K562 (cell line): ENCODE results near the gene MLST8. TPM values are rescaled to one million over a fixed set of nuclear protein-coding genes. Genes with fewer than 3 reads are reported as not detected.

ENCODE experiments used
- BCLAF1 ChIP-seq, 2 experiments: fragments of 450-650 bp in 1 of 2; IDR thresholded peaks; 2 replicates each; pipeline ENCODE4 v1.6.1; 2011 to 2017; ENCODE audit warnings: low read depth in 2 of 2, antibody characterized with exemption in 1 of 2, borderline replicate concordance in 1 of 2, low read length in 1 of 2, mild to moderate bottlenecking in 1 of 2, mixed read lengths in 1 of 2; ENCODE audit not compliant: control insufficient read depth in 1 of 2
- BRCA1 ChIP-seq, 2 experiments: fragments of 450-650 bp in 1 of 2; sonication (generic) in 1 of 2; formaldehyde crosslinking in 1 of 2; IDR thresholded peaks; 2 replicates each; pipeline versions ENCODE4 v1.5.0 to v1.6.1; 2017 to 2020; ENCODE audit warnings: mild to moderate bottlenecking in 1 of 2, missing genetic modification reagents in 1 of 2
- C11orf30 ChIP-seq: fragments of 450-650 bp; IDR thresholded peaks from 2 replicates; pipeline ENCODE4 v1.6.1; 2016; ENCODE audit warnings: low read depth, mild to moderate bottlenecking
- CREB3L1 ChIP-seq: fragments of 450-650 bp; IDR thresholded peaks from 2 replicates; pipeline ENCODE4 v1.6.1; 2014; ENCODE audit warnings: low read depth, mild to moderate bottlenecking, moderate library complexity, borderline replicate concordance
- FIP1L1 ChIP-seq: fragments of 200-400 bp; formaldehyde crosslinking; IDR thresholded peaks from 2 replicates; pipeline ENCODE4 v1.6.1; 2018; ENCODE audit warnings: mild to moderate bottlenecking, low read depth, low read length; ENCODE audit not compliant: poor library complexity, severe bottlenecking
- HEY1 ChIP-seq: fragments of 250-450 bp; sonication (Bioruptor Pico); IDR thresholded peaks from 2 replicates; pipeline ENCODE4 v1.5.0; 2020; ENCODE audit warnings: mild to moderate bottlenecking, moderate library complexity, borderline replicate concordance
- HIVEP1 ChIP-seq: fragments of 250-450 bp; sonication (Bioruptor Pico); IDR thresholded peaks from 2 replicates; pipeline ENCODE4 v1.4.0; 2020; ENCODE audit warnings: mild to moderate bottlenecking
- KDM5B ChIP-seq: fragments of 200-600 bp; sonication (generic); IDR thresholded peaks from 2 replicates; pipeline ENCODE4 v1.6.1; 2012; ENCODE audit warnings: low read depth, mild to moderate bottlenecking, moderate library complexity, low read length, control low read depth, inconsistent platforms; ENCODE audit not compliant: insufficient replicate concordance
- KLF10 ChIP-seq: fragments of 250-450 bp; sonication (Bioruptor Pico); IDR thresholded peaks from 2 replicates; pipeline ENCODE4 v1.6.1; 2021; ENCODE audit warnings: matching md5 sums
- MEF2D ChIP-seq: conservative IDR thresholded peaks from 2 replicates; pipeline ENCODE4 v1.6.1; 2016; ENCODE audit warnings: low read depth, missing genetic modification characterization, missing compliant biosample characterization
- POLR2AphosphoS5 ChIP-seq: IDR thresholded peaks from 2 replicates; pipeline ENCODE4 v1.6.1; 2011; ENCODE audit warnings: mild to moderate bottlenecking, low read depth, low read length, moderate library complexity; ENCODE audit not compliant: control insufficient read depth, insufficient read depth
- POLR2B ChIP-seq: fragments of 450-650 bp; IDR thresholded peaks from 2 replicates; pipeline ENCODE4 v1.6.1; 2018; ENCODE audit warnings: low read depth; ENCODE audit not compliant: partially characterized antibody
- POLR2H ChIP-seq: IDR thresholded peaks from 2 replicates; pipeline ENCODE4 v1.6.1; 2016; ENCODE audit warnings: missing genetic modification characterization, low read depth, mild to moderate bottlenecking, control low read depth, missing compliant biosample characterization, moderate library complexity
- PREB ChIP-seq: sonication (generic); formaldehyde crosslinking; IDR thresholded peaks from 2 replicates; pipeline ENCODE4 v1.8.1; 2023; ENCODE audit warnings: mild to moderate bottlenecking, missing genetic modification reagents
- SMC3 ChIP-seq: conservative IDR thresholded peaks from 2 replicates; pipeline ENCODE4 v1.6.1; 2011; ENCODE audit warnings: low read depth, low read length, improper control_type of control experiment; ENCODE audit not compliant: insufficient read depth
- TCF3 ChIP-seq: sonication (generic); formaldehyde crosslinking; IDR thresholded peaks from 2 replicates; pipeline ENCODE4 v1.4.0; 2020; ENCODE audit warnings: mild to moderate bottlenecking, missing genetic modification reagents
- ZKSCAN8 ChIP-seq: fragments of 200-800 bp; sonication (Bioruptor generic); IDR thresholded peaks from 2 replicates; pipeline ENCODE4 v1.6.1; 2016; ENCODE audit warnings: missing genetic modification characterization, missing compliant biosample characterization
- ZNF830 ChIP-seq: fragments of 250-450 bp; sonication (Bioruptor Pico); IDR thresholded peaks from 2 replicates; pipeline ENCODE4 v1.5.0; 2021; ENCODE audit warnings: mild to moderate bottlenecking
- polyA plus RNA-seq, 8 experiments: library from polyadenylated mRNA; depleted of rRNA in 4 of 8; stranded (reverse) in 5 of 8; unstranded in 3 of 8; fragments of >200 nt; fragmentation: Nextera tagmentation in 2 of 8; fragmentation: Illumina TruSeq in 1 of 8; extraction: Ambion mirVana in 2 of 8; extraction: Trizol in 1 of 8; gene quantifications; 2 replicates each; pipeline versions ENCODE4 v1.2.1 to v1.2.3, GENCODE V29; 2011 to 2014; ENCODE audit warnings: inconsistent platforms in 1 of 8, missing spikeins in 1 of 8
- total RNA-seq, 7 experiments: library from RNA; depleted of rRNA in 6 of 7; stranded (reverse); fragments of >200 nt in 6 of 7; fragmentation: Illumina TruSeq in 2 of 7; extraction: Trizol in 2 of 7; gene quantifications; 2 replicates each; pipeline versions ENCODE4 v1.2.1 to v1.2.3, GENCODE V29; 2011 to 2021; ENCODE audit warnings: low replicate concordance in 1 of 7

MLST8 gene
- total and polyA plus RNA-seq, 9 of the 15 experiments (the other 6 are each of a cell fraction or from before 2014, with no cell fraction given) = 1.5 to 116 (median 43.3) TPM

- TF ChIP-seq KLF10 (CRISPR knock-in tag) (no peak), POLR2H (tag) (peak; percentile 90), POLR2AphosphoS5 (peak; percentile 91), MEF2D (tag) (no peak), SMC3 (peak; percentile 70), CREB3L1 (peak; percentile 50; the same call in 1 of the 2 replicates), ZNF830 (CRISPR knock-in tag) (no peak), BCLAF1 (IDR thresholded peaks at IDR 0.05; ENCODE audit: borderline replicate concordance in 1 of 2, control insufficient read depth in 1 of 2, low read depth in 2 of 2, low read length in 1 of 2) (0 out of 4 replicates have a peak, but pooled peaks of 1 of the 2 experiments have one; percentile 50), BRCA1 (IDR thresholded peaks at IDR 0.05) (no peak), BRCA1 (CRISPR knock-in tag; IDR thresholded peaks at IDR 0.05) (no peak), KDM5B (peak; percentile 92), HIVEP1 (CRISPR knock-in tag) (0 out of 2 replicates have a peak, but pooled peaks have one; percentile 4), PREB (CRISPR knock-in tag) (no peak), HEY1 (no peak), FIP1L1 (peak; percentile 97), C11orf30 (peak; percentile 43), POLR2B (peak; percentile 62), ZKSCAN8 (no peak), TCF3 (CRISPR knock-in tag) (peak; percentile 30; the same call in 1 of the 2 replicates)
These were observed 46.2 kb downstream of the MLST8 start, which contains the start of gene ECI1 (continued) for GRCh38 chr16:2251296-2252111.
